ENCODE measurements around the gene ATF7IP.

Gene ATF7IP

GRCh38 chr12:14379508-14379907 is 14.0 kb downstream of the ATF7IP start:
- H3K4me3 ChIP-seq (ENCODE audit: low read depth, low read length): no peak overlapping the region
- no peaks in the 10 kb centered on the region for H3K27me3 ChIP-seq (ENCODE audit: control insufficient read depth, insufficient read depth, low read length)
- H3K36me3 ChIP-seq (ENCODE audit: control insufficient read depth, insufficient read depth, low read length): peaks cover 11% of the 10 kb centered on the region; the same call in 1 of the 2 replicates
- peaks cover 51% of the 10 kb centered on the region for H3K4me1 ChIP-seq (ENCODE audit: control insufficient read depth, insufficient read depth, low read length)
- peaks cover 20% of the 10 kb centered on the region for H3K9me3 ChIP-seq (ENCODE audit: control insufficient read depth, insufficient read depth, low read length)
- no peak overlapping the region for H3K27ac ChIP-seq (ENCODE audit: low read depth, low read length)
- no peak overlapping the region for H3K9ac ChIP-seq (ENCODE audit: low read depth, low read length)

GRCh38 chr12:14384783-14385638 is 19.5 kb downstream of the ATF7IP start:
- Histone ChIP-seq H3K4me3 (ENCODE audit: low read depth, low read length) (peak overlapping the region; percentile 9), H3K36me3 (ENCODE audit: control insufficient read depth, insufficient read depth, low read length) (no peaks in the 10 kb centered on the region; the same call in 1 of the 2 replicates), H3K9ac (ENCODE audit: low read depth, low read length) (0 out of 2 replicates have a peak overlapping the region, but pooled peaks have one; percentile 7), H3K27me3 (ENCODE audit: control insufficient read depth, insufficient read depth, low read length) (no peaks in the 10 kb centered on the region), H3K4me1 (ENCODE audit: control insufficient read depth, insufficient read depth, low read length) (peaks cover 63% of the 10 kb centered on the region), H3K27ac (ENCODE audit: low read depth, low read length) (peak overlapping the region; percentile 85), H3K9me3 (ENCODE audit: control insufficient read depth, insufficient read depth, low read length) (peaks cover 1% of the 10 kb centered on the region; the same call in 1 of the 2 replicates)

DNA sequence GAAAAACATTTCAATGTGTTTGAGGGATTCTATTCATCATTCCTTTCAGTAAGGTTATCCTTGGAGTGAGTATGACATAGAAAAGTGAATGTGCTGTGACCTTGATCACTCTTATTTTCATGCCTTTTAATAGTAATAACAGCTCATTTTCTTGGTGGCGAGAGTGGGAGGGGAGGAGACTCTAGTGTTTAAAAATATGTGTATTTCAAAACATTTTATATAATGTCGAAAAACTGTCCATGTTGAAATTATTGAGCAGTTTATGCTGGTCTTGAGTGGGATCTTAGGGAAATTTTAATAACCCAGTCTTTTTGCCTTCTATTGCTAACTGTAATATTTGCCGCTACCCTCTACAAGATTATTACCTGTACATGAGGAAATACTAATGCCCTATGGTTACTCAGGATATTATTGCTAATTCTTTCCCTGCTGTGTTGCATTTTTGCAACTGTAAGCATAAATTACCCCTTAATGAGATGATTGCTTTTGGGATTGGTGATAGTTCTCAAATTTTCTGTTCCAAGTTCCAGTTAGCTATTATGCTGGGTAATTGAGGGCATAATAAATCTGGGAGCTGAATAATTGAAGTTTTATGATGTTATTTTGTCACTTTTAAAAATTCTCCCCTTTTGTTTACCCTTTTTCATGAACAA is 21.9 kb downstream of the ATF7IP start:
- Histone ChIP-seq H3K36me3 (ENCODE audit: control insufficient read depth, insufficient read depth, low read length) (no peaks in the 10 kb centered on the region; the same call in 1 of the 2 replicates), H3K9me3 (ENCODE audit: control insufficient read depth, insufficient read depth, low read length) (no peaks in the 10 kb centered on the region), H3K9ac (ENCODE audit: low read depth, low read length) (no peak overlapping the region), H3K27ac (ENCODE audit: low read depth, low read length) (no peak overlapping the region), H3K27me3 (ENCODE audit: control insufficient read depth, insufficient read depth, low read length) (no peaks in the 10 kb centered on the region), H3K4me1 (ENCODE audit: control insufficient read depth, insufficient read depth, low read length) (peaks cover 72% of the 10 kb centered on the region), H3K4me3 (ENCODE audit: low read depth, low read length) (no peak overlapping the region)

DNA sequence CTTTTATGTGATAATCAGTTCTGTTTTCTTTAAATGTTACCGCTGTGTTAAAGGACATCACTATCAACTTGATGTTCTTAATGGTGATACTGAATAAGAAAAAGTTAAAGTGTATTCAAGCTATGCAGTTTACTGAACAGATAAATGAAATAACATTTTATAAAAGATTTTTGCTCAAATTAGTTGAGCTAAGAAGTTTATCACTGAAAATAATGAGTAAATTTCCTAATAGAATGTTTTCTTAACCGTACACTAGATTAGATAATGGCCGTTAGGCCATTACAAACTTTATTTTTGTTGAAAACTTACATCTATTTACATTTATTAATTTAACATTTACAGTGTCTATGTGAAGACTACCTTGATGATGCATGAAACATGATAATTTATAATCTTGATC is 25.0 kb downstream of the ATF7IP start:
- Histone ChIP-seq H3K27ac (ENCODE audit: low read depth, low read length) (peak overlapping the region; percentile 52), H3K27me3 (ENCODE audit: control insufficient read depth, insufficient read depth, low read length) (no peaks in the 10 kb centered on the region), H3K9me3 (ENCODE audit: control insufficient read depth, insufficient read depth, low read length) (no peaks in the 10 kb centered on the region), H3K9ac (ENCODE audit: low read depth, low read length) (no peak overlapping the region), H3K4me3 (ENCODE audit: low read depth, low read length) (0 out of 2 replicates have a peak overlapping the region, but pooled peaks have one; percentile 14), H3K4me1 (ENCODE audit: control insufficient read depth, insufficient read depth, low read length) (peaks cover 74% of the 10 kb centered on the region), H3K36me3 (ENCODE audit: control insufficient read depth, insufficient read depth, low read length) (no peaks in the 10 kb centered on the region; the same call in 1 of the 2 replicates)

DNA sequence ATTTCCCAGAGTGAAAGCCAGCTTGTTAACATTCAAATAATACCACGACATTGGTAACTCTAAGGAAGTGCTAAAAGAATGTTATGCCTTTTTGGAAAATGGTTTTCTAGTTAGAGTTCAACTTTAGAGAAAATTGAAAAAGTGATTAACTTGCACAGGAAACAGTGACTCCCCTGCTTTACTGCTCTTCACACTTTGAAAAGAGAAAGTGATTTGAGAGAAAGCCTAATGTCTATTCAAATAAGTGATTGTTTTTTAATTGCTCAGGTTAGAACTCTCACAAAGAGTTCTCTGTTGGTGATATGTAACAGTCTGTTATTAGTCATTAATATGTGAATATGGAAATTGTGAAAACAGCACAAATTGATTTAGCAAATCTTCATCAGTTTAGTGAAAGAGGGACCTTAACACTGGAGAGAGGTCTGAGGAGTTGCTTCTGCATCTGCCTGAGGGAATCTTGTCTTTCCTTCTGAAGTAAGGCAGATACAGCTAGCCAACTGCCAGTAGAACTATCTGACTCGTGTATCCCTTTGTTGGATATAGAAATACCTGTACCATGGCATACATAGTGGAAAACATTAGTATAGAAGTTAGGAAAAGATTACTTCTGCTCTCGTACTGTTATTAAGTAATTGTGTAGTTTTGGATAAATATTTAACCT is 25.5 kb downstream of the ATF7IP start:
- Histone ChIP-seq H3K9ac (ENCODE audit: low read depth, low read length) (no peak overlapping the region), H3K4me3 (ENCODE audit: low read depth, low read length) (0 out of 2 replicates have a peak overlapping the region, but pooled peaks have one; percentile 14), H3K27ac (ENCODE audit: low read depth, low read length) (peak overlapping the region; percentile 52), H3K36me3 (ENCODE audit: control insufficient read depth, insufficient read depth, low read length) (no peaks in the 10 kb centered on the region; the same call in 1 of the 2 replicates), H3K27me3 (ENCODE audit: control insufficient read depth, insufficient read depth, low read length) (no peaks in the 10 kb centered on the region), H3K4me1 (ENCODE audit: control insufficient read depth, insufficient read depth, low read length) (peaks cover 69% of the 10 kb centered on the region), H3K9me3 (ENCODE audit: control insufficient read depth, insufficient read depth, low read length) (no peaks in the 10 kb centered on the region)

DNA sequence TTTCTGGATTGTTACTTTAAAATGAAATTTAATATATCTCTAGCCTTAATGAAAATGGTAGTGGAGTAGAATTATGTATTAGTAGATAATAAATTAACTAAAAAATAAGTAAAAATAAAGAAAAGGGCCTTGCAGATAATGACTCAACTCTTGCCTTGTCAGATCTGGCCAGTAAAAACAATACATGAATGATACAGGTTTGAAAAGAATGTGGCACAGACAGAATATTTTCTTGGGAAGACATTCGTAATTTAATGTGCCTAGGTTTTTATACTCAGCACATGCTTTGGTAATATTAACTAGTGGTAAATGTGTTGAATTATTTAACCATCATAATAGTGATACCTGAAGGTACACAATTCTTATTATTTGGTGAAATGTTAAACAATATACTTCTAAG is 28.3 kb downstream of the ATF7IP start:
- H3K9ac ChIP-seq (ENCODE audit: low read depth, low read length): no peak overlapping the region
- no peaks in the 10 kb centered on the region; the same call in 1 of the 2 replicates for H3K36me3 ChIP-seq (ENCODE audit: control insufficient read depth, insufficient read depth, low read length)
- H3K4me3 ChIP-seq (ENCODE audit: low read depth, low read length): peak overlapping the region; percentile 26; the same call in 1 of the 2 replicates
- peaks cover 64% of the 10 kb centered on the region for H3K4me1 ChIP-seq (ENCODE audit: control insufficient read depth, insufficient read depth, low read length)
- no peaks in the 10 kb centered on the region for H3K27me3 ChIP-seq (ENCODE audit: control insufficient read depth, insufficient read depth, low read length)
- no peaks in the 10 kb centered on the region for H3K9me3 ChIP-seq (ENCODE audit: control insufficient read depth, insufficient read depth, low read length)
- peak overlapping the region; percentile 83 for H3K27ac ChIP-seq (ENCODE audit: low read depth, low read length)

DNA sequence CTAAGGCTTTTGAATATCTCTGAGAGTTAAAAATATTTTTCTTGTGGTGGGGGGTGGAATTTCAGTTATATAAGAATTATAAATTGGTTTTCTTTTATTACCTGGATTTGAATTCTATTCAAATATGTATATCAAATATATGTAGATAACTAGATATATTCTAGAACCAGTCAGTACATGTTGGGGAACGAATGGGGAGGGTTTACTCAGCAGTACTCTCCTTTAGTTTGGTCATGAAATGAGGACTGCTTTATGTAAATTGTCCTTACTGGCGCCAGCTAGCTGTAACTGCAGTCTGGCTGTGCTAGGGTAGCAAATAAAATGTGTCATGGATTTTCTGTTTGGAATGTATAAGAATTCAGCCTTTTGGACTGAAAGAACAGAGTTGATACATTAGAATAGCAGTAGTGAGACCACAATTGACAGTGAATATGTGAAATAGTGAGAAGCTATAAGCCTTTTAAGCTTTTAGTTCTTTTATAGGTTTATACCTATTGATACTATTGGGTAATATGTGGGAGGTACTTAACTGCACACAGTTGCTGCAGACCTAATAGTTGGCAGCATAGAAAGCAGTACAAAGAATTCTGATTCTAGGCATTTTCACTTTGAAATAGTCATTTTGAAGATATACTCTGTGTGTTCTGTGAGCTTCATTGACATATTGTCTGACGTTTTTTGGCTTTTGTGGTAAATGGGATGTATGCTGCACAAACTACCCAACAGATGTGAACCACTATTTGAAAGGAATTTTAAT is 29.0 kb downstream of the ATF7IP start:
- no peaks in the 10 kb centered on the region; the same call in 1 of the 2 replicates for H3K36me3 ChIP-seq (ENCODE audit: control insufficient read depth, insufficient read depth, low read length)
- H3K4me3 ChIP-seq (ENCODE audit: low read depth, low read length): peak overlapping the region; percentile 26; the same call in 1 of the 2 replicates
- H3K9me3 ChIP-seq (ENCODE audit: control insufficient read depth, insufficient read depth, low read length): no peaks in the 10 kb centered on the region
- peaks cover 67% of the 10 kb centered on the region for H3K4me1 ChIP-seq (ENCODE audit: control insufficient read depth, insufficient read depth, low read length)
- no peak overlapping the region for H3K9ac ChIP-seq (ENCODE audit: low read depth, low read length)
- no peaks in the 10 kb centered on the region for H3K27me3 ChIP-seq (ENCODE audit: control insufficient read depth, insufficient read depth, low read length)
- peak overlapping the region; percentile 83 for H3K27ac ChIP-seq (ENCODE audit: low read depth, low read length)

DNA sequence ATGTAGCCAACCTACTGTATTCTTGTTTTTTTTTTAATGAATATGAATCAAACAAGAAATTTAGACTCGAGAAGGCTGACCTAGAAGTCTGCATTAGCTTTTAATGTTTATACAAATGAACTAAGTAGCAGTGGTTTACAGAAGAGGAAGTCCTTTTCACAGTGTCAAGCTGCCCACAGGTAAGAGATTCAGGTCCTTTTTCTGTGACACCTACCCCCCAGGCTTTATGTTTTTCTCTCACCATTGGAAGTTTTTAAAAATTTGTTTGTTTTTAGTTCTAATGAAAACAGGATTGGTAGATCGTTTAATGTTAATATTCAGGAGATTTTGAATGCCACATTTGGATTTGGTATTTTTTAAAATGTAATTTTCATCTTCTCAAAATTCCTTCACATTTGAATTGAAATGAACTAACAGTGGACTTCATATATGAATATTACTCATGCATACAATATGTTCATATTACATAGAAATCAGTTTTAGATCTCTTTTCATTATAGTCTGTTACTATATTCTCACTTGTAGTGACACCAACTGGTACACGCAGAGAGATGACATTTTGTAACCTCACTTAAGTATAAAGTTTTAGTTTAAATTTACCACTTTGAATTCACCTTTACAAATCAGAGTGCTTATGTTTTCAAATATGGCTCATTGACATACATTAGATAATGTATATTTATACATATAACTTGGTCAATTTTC is 29.7 kb downstream of the ATF7IP start:
- Histone ChIP-seq H3K27ac (ENCODE audit: low read depth, low read length) (peak overlapping the region; percentile 83), H3K9ac (ENCODE audit: low read depth, low read length) (no peak overlapping the region)

DNA sequence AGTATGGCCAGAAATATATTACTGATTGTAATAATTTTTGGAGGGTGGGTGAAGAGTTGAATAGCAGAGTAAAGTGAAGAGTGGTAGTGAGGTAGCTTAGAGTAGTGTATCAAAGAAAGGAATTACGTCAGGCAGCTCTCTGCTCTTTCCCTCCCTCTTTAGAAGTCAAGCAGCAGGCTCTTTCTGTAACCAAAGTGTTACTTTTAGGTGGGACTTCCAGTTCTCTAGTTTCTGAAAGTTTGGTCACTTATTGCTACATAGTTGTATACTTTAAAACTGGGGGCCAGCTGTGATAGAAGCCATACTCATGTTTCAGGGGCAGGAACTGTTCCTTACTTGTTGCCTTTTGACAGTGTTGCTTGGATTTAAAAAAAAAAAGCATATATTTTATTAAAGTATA is 30.6 kb downstream of the ATF7IP start:
- no peaks in the 10 kb centered on the region for H3K36me3 ChIP-seq (ENCODE audit: control insufficient read depth, insufficient read depth, low read length)
- H3K9me3 ChIP-seq (ENCODE audit: control insufficient read depth, insufficient read depth, low read length): no peaks in the 10 kb centered on the region
- H3K9ac ChIP-seq (ENCODE audit: low read depth, low read length): no peak overlapping the region
- H3K4me3 ChIP-seq (ENCODE audit: low read depth, low read length): no peak overlapping the region
- no peak overlapping the region for H3K27ac ChIP-seq (ENCODE audit: low read depth, low read length)
- peaks cover 68% of the 10 kb centered on the region for H3K4me1 ChIP-seq (ENCODE audit: control insufficient read depth, insufficient read depth, low read length)
- no peaks in the 10 kb centered on the region for H3K27me3 ChIP-seq (ENCODE audit: control insufficient read depth, insufficient read depth, low read length)

More for the DNA sequence above, 29.7 kb downstream of the ATF7IP start:
- Histone ChIP-seq H3K36me3 (ENCODE audit: control insufficient read depth, insufficient read depth, low read length) (no peaks in the 10 kb centered on the region; the same call in 1 of the 2 replicates), H3K9me3 (ENCODE audit: control insufficient read depth, insufficient read depth, low read length) (no peaks in the 10 kb centered on the region), H3K4me1 (ENCODE audit: control insufficient read depth, insufficient read depth, low read length) (peaks cover 69% of the 10 kb centered on the region), H3K27me3 (ENCODE audit: control insufficient read depth, insufficient read depth, low read length) (no peaks in the 10 kb centered on the region), H3K4me3 (ENCODE audit: low read depth, low read length) (no peak overlapping the region)

GRCh38 chr12:14399871-14400270 is 34.4 kb downstream of the ATF7IP start:
- Histone ChIP-seq H3K9me3 (ENCODE audit: control insufficient read depth, insufficient read depth, low read length) (no peaks in the 10 kb centered on the region), H3K4me3 (ENCODE audit: low read depth, low read length) (no peak overlapping the region), H3K27me3 (ENCODE audit: control insufficient read depth, insufficient read depth, low read length) (no peaks in the 10 kb centered on the region), H3K27ac (ENCODE audit: low read depth, low read length) (no peak overlapping the region), H3K36me3 (ENCODE audit: control insufficient read depth, insufficient read depth, low read length) (no peaks in the 10 kb centered on the region), H3K9ac (ENCODE audit: low read depth, low read length) (no peak overlapping the region), H3K4me1 (ENCODE audit: control insufficient read depth, insufficient read depth, low read length) (peaks cover 48% of the 10 kb centered on the region)
